Stimulated activated naive CD8-positive, alpha-beta T cell treated with anti-CD3 and anti-CD28 coated beads, Interleukin-15, Interleukin-2, amounts not matched to agents 100 ng/mL and 50 ng/mL, for 24 hours (primary cell): ENCODE data around the gene CAMK1.

Experiments used
- H3K27ac Mint-ChIP-seq: one replicate; pipeline ENCODE4 v1.8.0; 2021; ENCODE audit warnings: mild to moderate bottlenecking, mixed read lengths
- H3K27me3 Mint-ChIP-seq: one replicate; pipeline ENCODE4 v1.8.0; 2021; ENCODE audit warnings: mixed read lengths
- H3K36me3 Mint-ChIP-seq: one replicate; pipeline ENCODE4 v1.8.0; 2021; ENCODE audit warnings: low read depth, mixed read lengths
- H3K4me1 Mint-ChIP-seq: one replicate; pipeline ENCODE4 v1.8.0; 2021; ENCODE audit warnings: low read depth, mixed read lengths
- H3K4me3 Mint-ChIP-seq: one replicate; pipeline ENCODE4 v1.8.0; 2021; ENCODE audit warnings: mild to moderate bottlenecking, mixed read lengths
- H3K9me3 Mint-ChIP-seq: one replicate; pipeline ENCODE4 v1.8.0; 2021; ENCODE audit warnings: mixed read lengths

The CAMK1 gene

GRCh38 chr3:9725775-9726515 is 43.8 kb downstream of the CAMK1 start:
- Mint-ChIP-seq H3K9me3 (no peaks in the 10 kb centered on the region), H3K27ac (no peak overlapping the region), H3K36me3 (no peaks in the 10 kb centered on the region), H3K4me3 (no peak overlapping the region), H3K4me1 (peaks cover 38% of the 10 kb centered on the region), H3K27me3 (no peaks in the 10 kb centered on the region)

DNA sequence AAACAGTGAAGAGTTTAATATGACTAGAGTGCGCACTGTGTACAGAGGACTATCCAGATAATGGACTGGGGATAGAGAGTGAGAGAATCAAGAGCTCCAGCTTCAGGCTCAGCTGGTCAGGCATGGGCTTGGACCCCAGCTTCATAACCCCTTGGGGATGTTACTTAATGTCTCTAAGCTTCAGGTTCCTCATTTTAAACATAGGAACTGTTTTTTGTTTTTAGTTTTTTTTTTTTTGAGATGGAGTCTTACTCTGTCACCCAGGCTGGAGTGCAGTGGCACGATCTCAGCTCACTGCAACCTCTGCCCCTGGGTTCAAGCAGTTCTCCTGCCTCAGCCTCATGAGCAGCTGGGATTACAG is 48.1 kb downstream of the CAMK1 start:
- Mint-ChIP-seq H3K36me3 (no peaks in the 10 kb centered on the region), H3K27me3 (no peaks in the 10 kb centered on the region), H3K4me3 (no peak overlapping the region), H3K9me3 (no peaks in the 10 kb centered on the region), H3K27ac (no peak overlapping the region), H3K4me1 (peaks cover 6% of the 10 kb centered on the region)

GRCh38 chr3:9721015-9721699 is 48.6 kb downstream of the CAMK1 start:
- Mint-ChIP-seq H3K36me3 (no peaks in the 10 kb centered on the region), H3K9me3 (no peaks in the 10 kb centered on the region)

GRCh38 chr3:9718118-9718517 is 51.6 kb downstream of the CAMK1 start:
- Mint-ChIP-seq H3K4me1 (peaks cover 7% of the 10 kb centered on the region), H3K4me3 (no peak overlapping the region)

More at GRCh38 chr3:9721015-9721699, 48.6 kb downstream of the CAMK1 start:
- peaks cover 5% of the 10 kb centered on the region for H3K4me1 Mint-ChIP-seq
- no peak overlapping the region for H3K4me3 Mint-ChIP-seq
- no peaks in the 10 kb centered on the region for H3K27me3 Mint-ChIP-seq
- no peak overlapping the region for H3K27ac Mint-ChIP-seq

GRCh38 chr3:9717563-9717962 is 52.2 kb downstream of the CAMK1 start:
- Mint-ChIP-seq H3K4me3 (no peak overlapping the region), H3K4me1 (peaks cover 7% of the 10 kb centered on the region), H3K27ac (no peak overlapping the region), H3K9me3 (no peaks in the 10 kb centered on the region), H3K36me3 (no peaks in the 10 kb centered on the region), H3K27me3 (peaks cover 4% of the 10 kb centered on the region)

More at GRCh38 chr3:9718118-9718517, 51.6 kb downstream of the CAMK1 start:
- H3K27ac Mint-ChIP-seq: no peak overlapping the region
- peaks cover 4% of the 10 kb centered on the region for H3K27me3 Mint-ChIP-seq
- H3K9me3 Mint-ChIP-seq: no peaks in the 10 kb centered on the region
- H3K36me3 Mint-ChIP-seq: no peaks in the 10 kb centered on the region

GRCh38 chr3:9716801-9717555 is 52.8 kb downstream of the CAMK1 start:
- no peak overlapping the region for H3K27ac Mint-ChIP-seq
- H3K36me3 Mint-ChIP-seq: no peaks in the 10 kb centered on the region

DNA sequence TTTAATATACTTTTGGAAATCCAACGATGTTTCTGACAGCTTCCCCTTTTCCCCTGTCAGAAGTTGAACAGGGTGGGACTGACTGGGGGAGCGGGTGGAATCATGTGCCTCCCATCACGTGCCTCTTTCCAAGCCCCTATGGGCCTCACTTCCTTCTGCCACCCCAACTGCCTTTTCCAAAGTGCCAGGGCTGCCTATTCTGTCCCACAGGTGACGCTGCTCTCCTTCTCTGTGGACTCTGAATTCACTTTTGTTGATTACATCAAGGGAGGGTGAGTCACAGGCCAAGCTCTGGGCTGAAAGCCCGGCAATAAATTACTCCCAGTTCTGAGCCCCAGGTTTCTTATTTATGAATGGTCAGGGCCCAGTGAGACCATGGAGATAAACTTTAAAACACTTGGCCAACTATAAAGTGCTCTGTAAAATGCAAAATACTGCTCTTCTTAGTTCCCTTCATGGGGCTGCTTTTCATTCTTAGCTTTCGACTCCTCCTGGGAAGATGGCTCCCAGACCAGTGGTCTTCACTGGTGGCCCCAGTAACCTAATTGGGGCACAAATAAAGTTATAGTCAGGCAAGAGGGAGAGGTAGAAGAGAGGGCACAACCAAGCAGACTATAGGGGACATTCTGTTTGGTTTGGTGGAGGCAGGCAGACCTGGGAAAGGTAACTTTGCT is 53.8 kb downstream of the CAMK1 start:
- Mint-ChIP-seq H3K27me3 (peaks cover 4% of the 10 kb centered on the region), H3K4me1 (peaks cover 7% of the 10 kb centered on the region), H3K36me3 (no peaks in the 10 kb centered on the region), H3K9me3 (no peaks in the 10 kb centered on the region), H3K4me3 (no peak overlapping the region), H3K27ac (no peak overlapping the region)

More at GRCh38 chr3:9716801-9717555, 52.8 kb downstream of the CAMK1 start:
- Mint-ChIP-seq H3K4me3 (no peak overlapping the region), H3K4me1 (peaks cover 7% of the 10 kb centered on the region), H3K27me3 (peaks cover 4% of the 10 kb centered on the region), H3K9me3 (no peaks in the 10 kb centered on the region)

DNA sequence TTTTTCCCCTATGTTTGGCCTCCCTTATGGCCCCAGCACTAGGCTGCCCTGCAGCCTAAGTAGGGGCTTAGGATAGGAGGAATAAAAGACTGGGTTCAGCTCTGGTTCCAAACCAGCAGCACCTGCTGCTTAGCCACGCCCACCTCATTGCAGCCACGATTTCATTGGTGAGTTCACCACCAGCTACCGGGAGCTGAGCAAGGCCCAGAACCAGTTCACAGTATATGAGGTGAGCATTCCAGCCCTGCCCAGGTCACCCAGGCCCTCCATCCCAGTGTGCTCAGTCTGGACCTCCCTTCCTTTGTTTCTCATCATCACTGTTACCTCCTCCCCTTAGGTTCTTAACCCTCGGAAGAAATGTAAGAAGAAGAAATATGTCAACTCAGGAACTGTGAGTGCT is 54.6 kb downstream of the CAMK1 start:
- H3K27me3 Mint-ChIP-seq: peaks cover 4% of the 10 kb centered on the region
- H3K4me3 Mint-ChIP-seq: no peak overlapping the region
- H3K27ac Mint-ChIP-seq: no peak overlapping the region
- H3K4me1 Mint-ChIP-seq: peaks cover 7% of the 10 kb centered on the region
- H3K9me3 Mint-ChIP-seq: no peaks in the 10 kb centered on the region
- H3K36me3 Mint-ChIP-seq: no peaks in the 10 kb centered on the region

GRCh38 chr3:9713142-9713541 is 56.6 kb downstream of the CAMK1 start:
- Mint-ChIP-seq H3K27ac (no peak overlapping the region), H3K27me3 (peaks cover 4% of the 10 kb centered on the region), H3K36me3 (no peaks in the 10 kb centered on the region), H3K4me3 (no peak overlapping the region), H3K4me1 (peaks cover 7% of the 10 kb centered on the region), H3K9me3 (no peaks in the 10 kb centered on the region)

DNA sequence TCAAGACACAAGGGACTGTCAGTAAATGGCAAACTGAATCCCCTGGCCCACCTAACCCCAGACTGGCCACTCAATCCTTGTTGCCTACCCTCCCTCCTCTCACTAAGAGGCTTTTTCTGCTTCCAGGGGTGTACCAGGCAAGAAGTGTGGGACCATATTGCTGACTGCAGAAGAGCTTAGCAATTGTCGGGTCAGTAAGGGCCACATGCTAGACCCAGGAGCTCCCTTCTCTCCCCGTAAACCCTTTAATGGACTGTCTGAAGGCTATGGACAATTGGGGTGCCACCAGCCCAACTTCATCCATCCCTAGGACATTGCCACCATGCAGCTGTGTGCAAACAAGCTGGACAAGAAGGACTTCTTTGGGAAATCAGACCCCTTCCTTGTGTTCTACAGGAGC is 57.3 kb downstream of the CAMK1 start:
- Mint-ChIP-seq H3K27ac (no peak overlapping the region), H3K36me3 (no peaks in the 10 kb centered on the region), H3K4me1 (peaks cover 7% of the 10 kb centered on the region)

GRCh38 chr3:9710174-9710739 is 59.5 kb downstream of the CAMK1 start:
- Mint-ChIP-seq H3K27ac (no peak overlapping the region), H3K4me1 (no peaks in the 10 kb centered on the region)

More for the DNA sequence above, 57.3 kb downstream of the CAMK1 start:
- H3K9me3 Mint-ChIP-seq: no peaks in the 10 kb centered on the region
- H3K27me3 Mint-ChIP-seq: peaks cover 4% of the 10 kb centered on the region
- H3K4me3 Mint-ChIP-seq: no peak overlapping the region

More at GRCh38 chr3:9710174-9710739, 59.5 kb downstream of the CAMK1 start:
- Mint-ChIP-seq H3K36me3 (no peaks in the 10 kb centered on the region), H3K9me3 (no peaks in the 10 kb centered on the region), H3K4me3 (no peak overlapping the region), H3K27me3 (peaks cover 17% of the 10 kb centered on the region)
